SK-N-SH (cell line): ENCODE data around the gene DPF1.

Experiments used
- CTCF ChIP-seq: fragments of 200-600 bp; sonication (generic); IDR thresholded peaks from 2 replicates; pipeline ENCODE4 v1.6.1; 2017; ENCODE audit warnings: antibody characterized with exemption, mild to moderate bottlenecking, moderate library complexity
- EP300 ChIP-seq, 2 experiments: IDR thresholded peaks; 2 replicates each; pipeline versions ENCODE4 v1.4.0 to v1.6.1; 2012; ENCODE audit warnings: borderline replicate concordance in 1 of 2, low read depth in 1 of 2, low read length in 1 of 2
- EZH2phosphoT487 ChIP-seq: fragments of 200-600 bp; sonication (generic); IDR thresholded peaks from 2 replicates; pipeline ENCODE4 v1.6.1; 2017; ENCODE audit warnings: low read depth, mixed run types, mild to moderate bottlenecking, antibody characterized with exemption, moderate library complexity, borderline replicate concordance
- FOXJ3 ChIP-seq: sonication (generic); formaldehyde crosslinking; IDR thresholded peaks from 2 replicates; pipeline ENCODE4 v1.5.1; 2020; ENCODE audit warnings: mild to moderate bottlenecking, missing genetic modification reagents
- IRF3 ChIP-seq: fragments of 150-350 bp; IDR thresholded peaks from 2 replicates; pipeline ENCODE4 v1.6.1; 2016; ENCODE audit warnings: mild to moderate bottlenecking, low read depth, low read length
- JUND ChIP-seq: IDR thresholded peaks from 2 replicates; pipeline ENCODE4 v1.4.0; 2012
- MAX ChIP-seq: IDR thresholded peaks from 2 replicates; pipeline ENCODE4 v1.4.0; 2012; ENCODE audit warnings: low read depth
- NFIC ChIP-seq: IDR thresholded peaks from 2 replicates; pipeline ENCODE4 v1.4.0; 2012; ENCODE audit warnings: borderline replicate concordance
- REST ChIP-seq: IDR thresholded peaks from 2 replicates; pipeline ENCODE4 v1.6.1; 2012; ENCODE audit warnings: mild to moderate bottlenecking, low read depth, low read length, moderate library complexity
- RFX5 ChIP-seq: IDR thresholded peaks from 2 replicates; pipeline ENCODE4 v1.6.1; 2012; ENCODE audit warnings: mild to moderate bottlenecking, improper control_type of control experiment, low read length
- TAF1 ChIP-seq: IDR thresholded peaks from 2 replicates; pipeline ENCODE4 v1.6.1; 2012; ENCODE audit warnings: low read depth, mild to moderate bottlenecking, low read length, moderate library complexity, borderline replicate concordance
- TCF12 ChIP-seq: IDR thresholded peaks from 2 replicates; pipeline ENCODE4 v1.4.0; 2012
- USF1 ChIP-seq: IDR thresholded peaks from 2 replicates; pipeline ENCODE4 v1.4.0; 2012; ENCODE audit warnings: low read depth, borderline replicate concordance
- USF2 ChIP-seq: fragments of 150-350 bp; IDR thresholded peaks from 2 replicates; pipeline ENCODE4 v1.6.1; 2017; ENCODE audit warnings: antibody characterized with exemption, low read length, low read depth, borderline replicate concordance

- TF ChIP-seq CTCF (no peak), TCF12 (no peak), USF1 (no peak), USF2 (no peak), EP300 (IDR thresholded peaks at IDR 0.05; ENCODE audit: borderline replicate concordance in 1 of 2, low read depth in 1 of 2, low read length in 1 of 2) (no peak), JUND (no peak), REST (no peak), NFIC (no peak), TAF1 (no peak), FOXJ3 (CRISPR knock-in tag) (no peak), IRF3 (no peak), MAX (no peak), EZH2phosphoT487 (no peak), RFX5 (no peak)
These were observed 38.5 kb downstream of the DPF1 start for GRCh38 chr19:38185562-38185961.
